Measurements from ENCODE around the gene BICD1.

DNA sequence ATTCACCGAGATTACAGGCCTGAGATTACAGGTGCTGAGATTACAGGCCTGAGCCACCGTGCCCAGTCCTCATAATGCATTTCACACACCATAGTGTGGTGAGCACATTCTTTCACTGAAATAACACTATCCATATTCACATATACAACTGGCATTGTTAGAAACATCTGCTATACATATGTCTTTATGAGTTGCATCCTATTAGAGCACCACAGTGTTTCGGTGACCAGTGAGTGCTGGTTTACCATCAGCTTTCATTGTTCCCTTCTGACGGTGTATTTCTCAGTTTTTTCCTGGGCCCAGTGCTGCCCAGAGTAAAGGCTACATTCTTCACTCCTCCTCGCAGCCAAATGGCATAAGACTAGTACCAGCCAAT, 196.5 kb downstream of the BICD1 start:
- TF ChIP-seq, protein P1, sequence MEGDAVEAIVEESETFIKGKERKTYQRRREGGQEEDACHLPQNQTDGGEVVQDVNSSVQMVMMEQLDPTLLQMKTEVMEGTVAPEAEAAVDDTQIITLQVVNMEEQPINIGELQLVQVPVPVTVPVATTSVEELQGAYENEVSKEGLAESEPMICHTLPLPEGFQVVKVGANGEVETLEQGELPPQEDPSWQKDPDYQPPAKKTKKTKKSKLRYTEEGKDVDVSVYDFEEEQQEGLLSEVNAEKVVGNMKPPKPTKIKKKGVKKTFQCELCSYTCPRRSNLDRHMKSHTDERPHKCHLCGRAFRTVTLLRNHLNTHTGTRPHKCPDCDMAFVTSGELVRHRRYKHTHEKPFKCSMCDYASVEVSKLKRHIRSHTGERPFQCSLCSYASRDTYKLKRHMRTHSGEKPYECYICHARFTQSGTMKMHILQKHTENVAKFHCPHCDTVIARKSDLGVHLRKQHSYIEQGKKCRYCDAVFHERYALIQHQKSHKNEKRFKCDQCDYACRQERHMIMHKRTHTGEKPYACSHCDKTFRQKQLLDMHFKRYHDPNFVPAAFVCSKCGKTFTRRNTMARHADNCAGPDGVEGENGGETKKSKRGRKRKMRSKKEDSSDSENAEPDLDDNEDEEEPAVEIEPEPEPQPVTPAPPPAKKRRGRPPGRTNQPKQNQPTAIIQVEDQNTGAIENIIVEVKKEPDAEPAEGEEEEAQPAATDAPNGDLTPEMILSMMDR (IDR thresholded peaks at IDR 0.05; ENCODE audit: low read depth, low read length, poor library complexity, severe bottlenecking): no peak
- no peak for TF ChIP-seq EZH2phosphoT487 (IDR thresholded peaks at IDR 0.05; ENCODE audit: borderline replicate concordance, low read length)

Data from DOHH2 (cell line).